Measurements from ENCODE around the gene FUS.
"Not testable (repeated sequence)": the region's sequence is repeated elsewhere in the genome, so short reads cannot be mapped to it uniquely, and the experiment has no call there.

FUS gene

GRCh38 chr16:31144418-31144817 is 35.5 kb upstream of the FUS start:
- DNase-seq: not testable (repeated sequence)

GRCh38 chr16:31145398-31145990 is 34.4 kb upstream of the FUS start:
- DNase-seq: no peak

- DNase-seq: no peak
Observed at GRCh38 chr16:31147574-31147973, 32.4 kb upstream of the FUS start.

DNA sequence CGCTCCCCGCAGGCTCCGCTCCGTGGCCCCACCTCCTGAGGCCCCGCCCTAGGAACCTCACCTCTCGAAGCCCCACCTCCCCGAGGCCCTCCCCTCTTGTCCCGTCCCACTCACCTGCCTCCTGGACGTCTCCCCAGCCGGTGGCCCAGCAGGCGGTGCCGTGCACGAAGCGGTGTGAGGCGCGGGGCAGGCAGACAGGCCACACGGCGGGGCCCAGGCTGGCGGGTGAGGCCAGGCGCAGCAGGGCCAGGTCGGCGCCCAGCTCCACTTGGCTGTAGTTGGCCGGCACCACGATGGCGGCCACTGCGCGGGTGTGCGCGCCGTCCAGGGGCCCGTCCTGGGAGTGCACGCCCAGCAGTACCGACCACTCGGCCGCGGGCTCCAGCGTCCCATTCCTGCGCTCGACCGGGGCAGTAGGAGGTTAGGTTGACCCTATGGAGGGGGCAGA is 31.6 kb upstream of the FUS start:
- no peak for DNase-seq

- no peak for DNase-seq
Observed at GRCh38 chr16:31148896-31149295, 31.0 kb upstream of the FUS start.

GRCh38 chr16:31149332-31149731 is 30.6 kb upstream of the FUS start:
- no peak for DNase-seq

- DNase-seq: no peak
Observed at GRCh38 chr16:31149894-31150890, 29.7 kb upstream of the FUS start, which contains the start of gene PRSS36. PRSS36 (minus strand) TSS chr16:31150066; CDS start chr16:31150035, 31 bp downstream.

GRCh38 chr16:31150976-31151375 is 29.0 kb upstream of the FUS start:
- DNase-seq: not testable (repeated sequence)

GRCh38 chr16:31157136-31157535 is 22.8 kb upstream of the FUS start:
- DNase-seq: no peak

- DNase-seq: no peak
Observed at GRCh38 chr16:31167315-31167714, 12.6 kb upstream of the FUS start.

- no peak for DNase-seq
Observed at GRCh38 chr16:31168848-31169247, 11.1 kb upstream of the FUS start.

GRCh38 chr16:31170048-31170447 is 9.9 kb upstream of the FUS start:
- DNase-seq: not testable (repeated sequence)

- DNase-seq: no peak
Observed at GRCh38 chr16:31177136-31177535, 2.8 kb upstream of the FUS start.

GRCh38 chr16:31179219-31179746 is 656 bp upstream of the FUS start:
- DNase-seq: no peak

GRCh38 chr16:31181102-31181830 is 1.3 kb downstream of the FUS start:
- DNase-seq: no peak

DNA sequence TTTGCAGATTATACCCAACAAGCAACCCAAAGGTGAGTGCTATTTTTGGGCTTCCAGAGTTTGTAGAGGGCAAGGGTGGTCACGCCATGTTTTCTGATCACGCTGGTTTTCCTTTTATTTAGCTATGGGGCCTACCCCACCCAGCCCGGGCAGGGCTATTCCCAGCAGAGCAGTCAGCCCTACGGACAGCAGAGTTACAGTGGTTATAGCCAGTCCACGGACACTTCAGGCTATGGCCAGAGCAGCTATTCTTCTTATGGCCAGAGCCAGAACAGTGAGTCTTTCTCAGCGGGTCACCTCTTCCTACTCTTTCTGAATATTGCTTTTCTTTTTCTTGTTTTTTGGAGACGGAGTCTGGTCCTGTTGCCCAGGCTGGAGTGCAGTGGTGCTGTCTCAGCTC is 2.5 kb downstream of the FUS start:
- no peak for DNase-seq

GRCh38 chr16:31183432-31184428 is 3.8 kb downstream of the FUS start:
- DNase-seq: no peak

- no peak for DNase-seq
Observed at GRCh38 chr16:31184888-31185287, 4.9 kb downstream of the FUS start.

- DNase-seq: no peak
Observed at GRCh38 chr16:31185339-31185738, 5.4 kb downstream of the FUS start.

DNA sequence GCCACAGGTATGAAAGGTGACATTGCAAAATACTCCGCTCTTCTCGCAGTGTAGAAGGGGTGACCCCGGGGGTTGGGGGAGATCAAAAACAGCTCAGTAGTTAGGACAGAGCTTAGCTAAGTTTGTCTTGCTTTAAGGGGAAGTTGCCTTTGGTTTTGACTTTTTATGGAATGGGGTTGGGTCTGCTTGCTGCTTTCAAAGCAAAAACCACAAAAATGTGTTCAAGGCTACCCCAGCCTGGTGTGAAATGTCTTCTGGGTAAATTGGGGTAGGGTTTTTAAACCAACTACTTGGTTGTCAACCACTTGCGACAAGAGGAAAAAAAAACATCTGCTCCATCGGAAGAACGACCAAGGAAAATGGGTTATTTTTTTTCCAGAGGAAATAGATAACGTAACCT is 6.2 kb downstream of the FUS start:
- DNase-seq: no peak

DNA sequence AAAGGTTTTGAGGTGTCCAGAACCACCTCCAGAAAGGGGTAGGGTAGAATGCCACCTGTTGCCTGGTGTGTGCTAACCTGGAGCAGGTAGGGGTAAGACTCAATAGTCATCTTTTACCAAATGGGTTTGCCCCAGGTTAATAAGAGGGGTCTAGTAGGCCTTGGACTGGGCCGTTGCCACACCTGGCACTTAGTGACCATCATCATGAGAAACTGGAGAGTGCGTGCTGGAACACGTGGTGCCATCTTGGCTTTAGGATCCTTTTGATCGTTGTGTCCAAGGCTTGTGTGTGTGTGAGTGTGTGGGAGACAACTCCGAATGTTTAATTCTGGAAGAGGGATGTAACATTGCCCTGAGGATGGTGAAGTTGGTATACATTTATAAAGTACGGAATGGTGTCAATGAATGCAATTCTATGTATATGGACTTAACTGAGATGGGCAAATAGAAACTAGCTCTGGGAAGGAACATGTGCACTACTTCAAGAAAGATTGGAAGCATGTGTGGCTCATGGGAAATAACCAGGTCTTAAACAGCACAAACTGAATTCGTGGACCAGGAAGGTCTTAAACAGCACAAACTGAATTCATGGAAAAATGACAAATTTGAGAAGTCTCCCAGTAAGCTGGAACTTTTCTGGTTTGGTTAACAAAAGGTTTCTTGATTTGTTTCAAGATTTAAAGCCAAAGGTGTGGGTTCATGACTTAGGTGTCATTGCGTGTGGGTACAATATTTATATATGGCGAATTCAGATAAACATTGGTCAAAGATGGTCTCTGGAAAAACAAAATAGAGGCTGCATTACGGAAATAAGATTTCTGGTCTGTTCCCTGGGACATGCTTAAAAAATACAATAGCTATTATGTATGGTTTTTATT is 7.2 kb downstream of the FUS start:
- no peak for DNase-seq

Data from activated gamma-delta T cell (primary cell).